Activated CD8-positive, alpha-beta memory T cell treated with anti-CD3 and anti-CD28 coated beads, Interleukin-2, amount 10 ng/mL, durations not matched to agents 7 days and 5 days (primary cell): ENCODE data around the gene DYSF. TPM values are rescaled to one million over a fixed set of nuclear protein-coding genes. Genes with fewer than 3 reads are reported as not detected.

ENCODE experiments used
- ATAC-seq: fragments of 150-1000 bp; cut with Tn5 transposase; one replicate; pipeline ENCODE4 v1.10.0; 2021; ENCODE audit warnings: moderate library complexity
- CTCF ChIA-PET: fragments of 350-600 bp; sonication (Branson Sonifier 250); formaldehyde crosslinking; loops from one replicate; lab custom pipeline; 2021; ENCODE audit warnings: antibody characterized with exemption; lab: Charles Lee
- DNase-seq: peaks from one replicate; pipeline ENCODE4 v3.0.0-alpha.2; 2020
- H3K27ac Mint-ChIP-seq: one replicate; pipeline ENCODE4 v1.8.0; 2021; ENCODE audit warnings: mild to moderate bottlenecking, mixed read lengths
- H3K27me3 Mint-ChIP-seq: one replicate; pipeline ENCODE4 v1.8.0; 2021; ENCODE audit warnings: mixed read lengths
- H3K36me3 Mint-ChIP-seq: one replicate; pipeline ENCODE4 v1.8.0; 2021; ENCODE audit warnings: mild to moderate bottlenecking, mixed read lengths
- H3K4me1 Mint-ChIP-seq: one replicate; pipeline ENCODE4 v1.8.0; 2021; ENCODE audit warnings: mixed read lengths
- H3K4me3 Mint-ChIP-seq: one replicate; pipeline ENCODE4 v1.8.0; 2021; ENCODE audit warnings: mild to moderate bottlenecking, moderate library complexity, mixed read lengths
- H3K9me3 Mint-ChIP-seq: one replicate; pipeline ENCODE4 v1.8.0; 2022; ENCODE audit warnings: low read depth, mixed read lengths
- total RNA-seq, 2 experiments: library from RNA; stranded (reverse); gene quantifications; one replicate each; pipeline ENCODE4 v1.2.3, GENCODE V29; 2021

DYSF gene
- total RNA-seq, 2 experiments from 2014 or later: 7.3 to 8.9 TPM

GRCh38 chr2:71719520-71720282 is 266.3 kb downstream of the DYSF start:
- Mint-ChIP-seq H3K4me1 (no peaks in the 10 kb centered on the region), H3K27me3 (no peaks in the 10 kb centered on the region), H3K36me3 (no peaks in the 10 kb centered on the region), H3K4me3 (no peak overlapping the region), H3K9me3 (peaks cover 3% of the 10 kb centered on the region), H3K27ac (no peak overlapping the region)
- ATAC-seq: no peak
- CTCF ChIA-PET: no interaction called here
- no peak for DNase-seq

DNA sequence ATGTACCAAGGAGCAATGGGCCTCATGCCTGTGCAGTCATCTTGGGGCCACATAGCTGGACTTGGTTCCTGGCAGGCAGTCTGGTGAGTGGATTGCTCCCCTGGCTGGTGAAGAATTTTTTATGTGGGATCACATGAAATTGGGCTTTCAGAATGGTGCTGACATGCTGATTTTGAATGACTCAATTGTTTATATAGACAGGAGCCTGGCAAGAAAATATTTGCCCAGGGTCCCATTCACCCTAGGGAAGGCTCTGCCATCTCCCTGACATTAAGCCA is 266.9 kb downstream of the DYSF start:
- ATAC-seq (no peak), DNase-seq (no peak)
- Mint-ChIP-seq H3K4me3 (no peak overlapping the region), H3K4me1 (no peaks in the 10 kb centered on the region), H3K9me3 (peaks cover 3% of the 10 kb centered on the region), H3K36me3 (no peaks in the 10 kb centered on the region), H3K27ac (no peak overlapping the region), H3K27me3 (no peaks in the 10 kb centered on the region)
- CTCF ChIA-PET: no interaction called here

DNA sequence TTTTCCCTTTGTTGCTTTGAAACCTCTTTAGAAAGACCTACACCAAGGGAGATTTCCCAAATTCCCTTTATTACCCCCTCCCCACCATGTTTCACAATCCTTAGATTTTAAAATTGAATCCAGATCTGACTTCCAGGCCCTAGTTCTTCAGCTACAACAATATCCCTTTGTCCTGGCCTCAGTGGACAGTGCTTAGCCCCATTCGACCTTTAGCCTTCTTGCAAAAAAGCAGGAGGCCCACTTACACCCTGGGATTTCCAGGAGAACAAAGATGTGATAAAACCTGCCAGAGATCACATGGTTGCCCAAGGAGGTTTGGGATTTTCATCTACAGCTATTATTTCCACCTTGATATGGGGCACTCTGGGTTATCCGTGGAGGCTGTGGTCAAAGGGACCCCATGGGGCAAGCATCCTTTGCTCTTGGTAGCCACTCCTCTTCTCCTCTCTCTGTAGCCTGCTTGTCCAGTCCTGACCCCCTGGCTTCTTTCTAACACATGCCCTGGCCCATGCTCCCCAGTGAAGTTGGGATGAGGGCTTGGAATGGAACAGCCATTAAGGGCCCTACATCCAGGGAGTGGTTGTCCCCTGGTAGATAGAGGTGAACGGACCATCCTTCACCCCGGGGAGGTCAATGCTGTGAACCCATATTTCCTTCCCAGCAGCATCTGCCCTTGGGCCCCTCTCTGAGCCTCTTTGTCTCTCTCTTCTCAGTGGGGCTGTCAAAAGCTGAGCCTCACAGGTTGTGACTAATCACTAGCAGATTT is 267.4 kb downstream of the DYSF start:
- Mint-ChIP-seq H3K9me3 (peaks cover 3% of the 10 kb centered on the region), H3K27me3 (no peaks in the 10 kb centered on the region), H3K4me3 (no peak overlapping the region), H3K36me3 (no peaks in the 10 kb centered on the region), H3K4me1 (no peaks in the 10 kb centered on the region), H3K27ac (no peak overlapping the region)
- ATAC-seq (no peak), DNase-seq (no peak)
- CTCF ChIA-PET: no interaction called here

- Mint-ChIP-seq H3K27ac (no peak overlapping the region), H3K9me3 (peaks cover 3% of the 10 kb centered on the region), H3K4me1 (no peaks in the 10 kb centered on the region), H3K36me3 (no peaks in the 10 kb centered on the region), H3K4me3 (no peak overlapping the region), H3K27me3 (no peaks in the 10 kb centered on the region)
- DNase-seq (no peak), ATAC-seq (no peak)
- CTCF ChIA-PET: no interaction called here
Measured at GRCh38 chr2:71721362-71721665, 268.0 kb downstream of the DYSF start.

DNA sequence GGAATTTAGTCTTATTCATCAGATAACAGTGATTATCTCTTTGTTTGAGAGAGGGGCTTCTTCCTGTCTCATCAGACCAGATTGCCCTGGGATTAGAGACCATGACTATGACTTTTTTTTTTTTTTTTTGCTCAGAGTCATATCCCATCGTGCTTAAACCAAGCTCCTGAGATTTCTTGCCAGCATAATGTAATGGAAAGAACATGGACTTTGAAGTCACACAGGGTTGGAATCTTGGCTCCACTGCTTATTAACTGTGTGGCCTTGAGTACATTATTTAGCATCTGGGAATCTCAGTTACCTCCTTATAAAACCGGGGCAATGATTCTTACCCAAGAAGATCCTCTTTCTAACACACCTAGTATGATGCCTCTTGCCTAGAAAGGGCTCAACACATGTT is 268.3 kb downstream of the DYSF start:
- CTCF ChIA-PET: no interaction called here
- Mint-ChIP-seq H3K27ac (no peak overlapping the region), H3K27me3 (no peaks in the 10 kb centered on the region), H3K9me3 (peaks cover 3% of the 10 kb centered on the region), H3K4me3 (no peak overlapping the region), H3K4me1 (no peaks in the 10 kb centered on the region), H3K36me3 (no peaks in the 10 kb centered on the region)
- ATAC-seq (no peak), DNase-seq (no peak)

- DNase-seq (no peak), ATAC-seq (no peak)
- peaks cover 3% of the 10 kb centered on the region for H3K9me3 Mint-ChIP-seq
- H3K36me3 Mint-ChIP-seq: no peaks in the 10 kb centered on the region
- no peak overlapping the region for H3K27ac Mint-ChIP-seq
- CTCF ChIA-PET: no interaction called here
- H3K27me3 Mint-ChIP-seq: no peaks in the 10 kb centered on the region
- H3K4me3 Mint-ChIP-seq: no peak overlapping the region
- no peaks in the 10 kb centered on the region for H3K4me1 Mint-ChIP-seq
Measured at GRCh38 chr2:71722286-71722685, 268.9 kb downstream of the DYSF start.

- H3K27ac Mint-ChIP-seq: no peak overlapping the region
- no peaks in the 10 kb centered on the region for H3K27me3 Mint-ChIP-seq
- H3K36me3 Mint-ChIP-seq: no peaks in the 10 kb centered on the region
- DNase-seq: no peak
- peaks cover 3% of the 10 kb centered on the region for H3K9me3 Mint-ChIP-seq
- no peaks in the 10 kb centered on the region for H3K4me1 Mint-ChIP-seq
- CTCF ChIA-PET: no interaction called here
- no peak overlapping the region for H3K4me3 Mint-ChIP-seq
- ATAC-seq: no peak
Measured at GRCh38 chr2:71724793-71725192, 271.4 kb downstream of the DYSF start.

DNA sequence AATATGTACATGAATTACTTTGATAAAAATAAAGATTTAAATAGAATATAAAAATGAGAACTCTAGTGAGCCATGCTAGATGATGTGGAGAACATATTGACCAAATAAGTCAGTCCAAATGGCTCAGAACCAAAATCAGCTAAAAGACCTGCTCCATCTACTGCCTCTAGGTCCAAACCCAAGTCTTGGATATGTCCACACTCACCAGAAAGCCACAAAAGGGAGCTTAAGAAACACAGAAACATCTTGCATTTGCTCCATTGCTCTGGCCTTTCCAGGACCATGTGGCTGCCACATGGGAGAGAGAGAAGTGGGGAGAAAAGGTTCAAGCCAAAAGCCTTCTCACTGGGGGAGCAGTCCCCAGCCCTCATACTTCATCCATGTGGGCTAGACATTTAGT is 272.5 kb downstream of the DYSF start:
- DNase-seq: no peak
- no peak overlapping the region for H3K27ac Mint-ChIP-seq
- H3K27me3 Mint-ChIP-seq: no peaks in the 10 kb centered on the region
- H3K4me3 Mint-ChIP-seq: no peak overlapping the region
- ATAC-seq: no peak
- peaks cover 3% of the 10 kb centered on the region for H3K9me3 Mint-ChIP-seq
- no peaks in the 10 kb centered on the region for H3K36me3 Mint-ChIP-seq
- CTCF ChIA-PET: no interaction called here
- no peaks in the 10 kb centered on the region for H3K4me1 Mint-ChIP-seq

GRCh38 chr2:71727562-71727961 is 274.2 kb downstream of the DYSF start:
- ATAC-seq (no peak), DNase-seq (no peak)
- peaks cover 3% of the 10 kb centered on the region for H3K9me3 Mint-ChIP-seq
- CTCF ChIA-PET: no interaction called here
- no peaks in the 10 kb centered on the region for H3K27me3 Mint-ChIP-seq
- H3K27ac Mint-ChIP-seq: no peak overlapping the region
- H3K4me3 Mint-ChIP-seq: no peak overlapping the region
- H3K4me1 Mint-ChIP-seq: no peaks in the 10 kb centered on the region
- H3K36me3 Mint-ChIP-seq: no peaks in the 10 kb centered on the region

GRCh38 chr2:71728036-71728435 is 274.7 kb downstream of the DYSF start:
- H3K36me3 Mint-ChIP-seq: no peaks in the 10 kb centered on the region

GRCh38 chr2:71730785-71731383 is 277.5 kb downstream of the DYSF start:
- no peak for DNase-seq
- Mint-ChIP-seq H3K4me3 (no peak overlapping the region), H3K27ac (no peak overlapping the region), H3K36me3 (no peaks in the 10 kb centered on the region), H3K4me1 (no peaks in the 10 kb centered on the region), H3K27me3 (no peaks in the 10 kb centered on the region), H3K9me3 (no peaks in the 10 kb centered on the region)
- ATAC-seq: no peak
- CTCF ChIA-PET: no interaction called here

More at GRCh38 chr2:71728036-71728435, 274.7 kb downstream of the DYSF start:
- no peaks in the 10 kb centered on the region for H3K4me1 Mint-ChIP-seq
- no peak overlapping the region for H3K27ac Mint-ChIP-seq
- ATAC-seq (no peak), DNase-seq (no peak)
- peaks cover 1% of the 10 kb centered on the region for H3K9me3 Mint-ChIP-seq
- CTCF ChIA-PET: no interaction called here
- no peaks in the 10 kb centered on the region for H3K27me3 Mint-ChIP-seq
- no peak overlapping the region for H3K4me3 Mint-ChIP-seq

- CTCF ChIA-PET: no interaction called here
- no peak for ATAC-seq
Measured at GRCh38 chr2:71734620-71735019, 281.3 kb downstream of the DYSF start.

DNA sequence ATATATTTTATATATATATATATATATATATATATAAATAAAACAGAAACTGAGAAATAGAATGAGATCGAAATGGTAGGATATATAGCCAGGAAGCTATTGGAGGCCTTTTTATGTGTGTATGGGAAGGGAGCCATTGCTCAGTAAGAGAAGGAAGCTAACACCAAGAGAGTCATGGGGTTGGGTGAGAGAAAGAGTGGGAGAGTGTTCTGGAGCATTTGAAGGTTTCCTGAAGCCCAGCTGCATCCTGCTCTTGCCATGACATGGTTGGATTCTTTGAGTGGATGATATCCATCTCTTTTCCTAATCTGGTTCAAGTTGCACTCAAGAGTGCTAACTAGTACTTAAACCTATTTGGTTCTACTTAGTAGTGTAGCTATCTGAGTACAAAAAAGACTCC is 282.3 kb downstream of the DYSF start:
- CTCF ChIA-PET: no interaction called here
- H3K27me3 Mint-ChIP-seq: no peaks in the 10 kb centered on the region
- DNase-seq (no peak), ATAC-seq (no peak)
- no peak overlapping the region for H3K4me3 Mint-ChIP-seq
- H3K9me3 Mint-ChIP-seq: no peaks in the 10 kb centered on the region
- no peaks in the 10 kb centered on the region for H3K36me3 Mint-ChIP-seq
- no peak overlapping the region for H3K27ac Mint-ChIP-seq
- no peaks in the 10 kb centered on the region for H3K4me1 Mint-ChIP-seq

More at GRCh38 chr2:71734620-71735019, 281.3 kb downstream of the DYSF start:
- Mint-ChIP-seq H3K36me3 (no peaks in the 10 kb centered on the region), H3K27me3 (no peaks in the 10 kb centered on the region), H3K9me3 (no peaks in the 10 kb centered on the region), H3K4me1 (no peaks in the 10 kb centered on the region), H3K4me3 (no peak overlapping the region), H3K27ac (no peak overlapping the region)
- no peak for DNase-seq
